Measurements from ENCODE around the gene PDE4B. TPM values are rescaled to one million over a fixed set of nuclear protein-coding genes. Genes with fewer than 3 reads are reported as not detected.

The PDE4B gene
- total RNA-seq, 1 donor from 2014 or later: 1.6 TPM

GRCh38 chr1:66143651-66144050 is 351.0 kb downstream of the PDE4B start:
- no peak for ATAC-seq

- no peak for ATAC-seq
Observed at GRCh38 chr1:66147226-66147835, 354.6 kb downstream of the PDE4B start.

- ATAC-seq: no peak
Observed at GRCh38 chr1:66152034-66152433, 359.3 kb downstream of the PDE4B start.

GRCh38 chr1:66154394-66154793 is 361.7 kb downstream of the PDE4B start:
- no peak for ATAC-seq

GRCh38 chr1:66156144-66156543 is 363.4 kb downstream of the PDE4B start:
- no peak for ATAC-seq

GRCh38 chr1:66159800-66160199 is 367.1 kb downstream of the PDE4B start:
- no peak for ATAC-seq

- ATAC-seq: no peak
Observed at GRCh38 chr1:66160719-66161118, 368.0 kb downstream of the PDE4B start.

- no peak for ATAC-seq
Observed at GRCh38 chr1:66166753-66167152, 374.1 kb downstream of the PDE4B start.

- ATAC-seq: no peak
Observed at GRCh38 chr1:66167267-66167666, 374.6 kb downstream of the PDE4B start.

- no peak for ATAC-seq
Observed at GRCh38 chr1:66168467-66168887, 375.8 kb downstream of the PDE4B start.

- ATAC-seq: no peak
Observed at GRCh38 chr1:66168948-66169671, 376.4 kb downstream of the PDE4B start.

GRCh38 chr1:66172272-66172671 is 379.6 kb downstream of the PDE4B start:
- ATAC-seq: no peak

GRCh38 chr1:66175098-66175497 is 382.4 kb downstream of the PDE4B start:
- no peak for ATAC-seq

GRCh38 chr1:66175581-66175980 is 382.9 kb downstream of the PDE4B start:
- no peak for ATAC-seq

GRCh38 chr1:66176012-66176715 is 383.5 kb downstream of the PDE4B start:
- no peak for ATAC-seq

- ATAC-seq: no peak
Observed at GRCh38 chr1:66176832-66177231, 384.1 kb downstream of the PDE4B start.

- ATAC-seq: no peak
Observed at GRCh38 chr1:66177510-66177909, 384.8 kb downstream of the PDE4B start.

- no peak for ATAC-seq
Observed at GRCh38 chr1:66182026-66182425, 389.3 kb downstream of the PDE4B start.

GRCh38 chr1:66182551-66183178 is 390.0 kb downstream of the PDE4B start:
- no peak for ATAC-seq

- ATAC-seq: no peak
Observed at GRCh38 chr1:66183400-66183799, 390.7 kb downstream of the PDE4B start.

GRCh38 chr1:66197120-66197519 is 404.4 kb downstream of the PDE4B start:
- ATAC-seq: no peak

- ATAC-seq: no peak
Observed at GRCh38 chr1:66197785-66198184, 405.1 kb downstream of the PDE4B start.

- no peak for ATAC-seq
Observed at GRCh38 chr1:66206563-66207144, 414.0 kb downstream of the PDE4B start.
